Activated CD8-positive, alpha-beta T cell treated with anti-CD3 and anti-CD28 coated beads for 36 hours (primary cell): ENCODE data around the gene ETV6. TPM values are rescaled to one million over a fixed set of nuclear protein-coding genes. Genes with fewer than 3 reads are reported as not detected.

Experiments used
- ATAC-seq: fragments of 200-7000 bp; cut with Tn5 transposase; one replicate; pipeline ENCODE4 v1.10.0; 2021; ENCODE audit warnings: mild to moderate bottlenecking, moderate library complexity
- CTCF ChIA-PET: fragments of 350-600 bp; sonication (Branson Sonifier 250); formaldehyde crosslinking; loops from one replicate; lab custom pipeline; 2021; ENCODE audit warnings: antibody characterized with exemption; lab: Charles Lee
- POLR2A ChIA-PET: fragments of 350-600 bp; sonication (Branson Sonifier 250); formaldehyde crosslinking; loops from one replicate; lab custom pipeline; 2021; ENCODE audit warnings: antibody characterized with exemption; lab: Charles Lee
- DNase-seq: peaks from one replicate; pipeline ENCODE4 v3.0.0-alpha.2; 2020
- H3K27ac Mint-ChIP-seq: one replicate; pipeline ENCODE4 v1.8.0; 2021; ENCODE audit warnings: mild to moderate bottlenecking, mixed read lengths
- H3K27me3 Mint-ChIP-seq: one replicate; pipeline ENCODE4 v1.8.0; 2021; ENCODE audit warnings: mixed read lengths
- H3K36me3 Mint-ChIP-seq: one replicate; pipeline ENCODE4 v1.8.0; 2021; ENCODE audit warnings: low read depth, mixed read lengths
- H3K4me1 Mint-ChIP-seq: one replicate; pipeline ENCODE4 v1.8.0; 2021; ENCODE audit warnings: low read depth, mixed read lengths
- H3K4me3 Mint-ChIP-seq: one replicate; pipeline ENCODE4 v1.8.0; 2021; ENCODE audit warnings: mild to moderate bottlenecking, moderate library complexity, mixed read lengths
- H3K9me3 Mint-ChIP-seq: one replicate; pipeline ENCODE4 v1.8.0; 2021; ENCODE audit warnings: mixed read lengths
- intact Hi-C: fragments of 100-400 bp; cut with micrococcal nuclease; formaldehyde crosslinking; loops from one replicate; pipeline ENCODE4 v1.10.0; 2022
- total RNA-seq, 2 experiments: library from RNA; stranded (reverse); gene quantifications; one replicate each; pipeline ENCODE4 v1.2.3, GENCODE V29; 2021
- TF ChIP-seq, protein P1 (sequence below): fragments of 200-600 bp; IDR thresholded peaks from one replicate; pipeline ENCODE4 v1.8.0; 2022; ENCODE audit warnings: antibody characterized with exemption, mild to moderate bottlenecking

ETV6 gene
- total RNA-seq, 2 experiments from 2014 or later = 20.5 to 22.7 TPM

DNA sequence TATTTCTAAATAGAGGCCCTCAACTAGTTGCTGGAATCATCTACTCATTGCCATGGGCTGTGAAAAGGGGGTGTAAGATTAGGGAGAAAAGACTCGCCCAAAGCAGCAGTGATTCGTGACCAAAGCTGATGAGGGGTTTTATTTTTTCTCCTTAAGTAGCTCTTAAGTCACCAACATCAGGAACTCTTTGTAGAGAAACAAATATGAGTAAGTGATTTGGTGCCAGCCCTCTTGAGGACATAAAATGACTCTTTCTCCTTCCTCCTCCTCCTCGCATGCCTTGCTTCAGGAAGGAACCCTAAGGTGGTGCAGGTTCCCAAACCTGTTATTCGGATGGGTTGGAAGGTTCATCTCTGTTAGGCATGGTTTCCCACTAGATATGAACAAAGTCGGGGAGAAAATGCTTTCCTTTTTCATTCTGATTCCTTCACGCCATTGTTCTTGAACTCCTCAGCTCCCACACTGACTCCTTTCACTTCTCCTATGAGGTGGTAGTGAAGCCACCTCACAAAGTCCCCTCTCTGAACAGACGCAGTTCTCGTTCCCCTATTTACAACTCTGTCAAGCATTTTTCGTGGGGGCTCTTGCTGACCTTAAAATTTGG, 113.4 kb downstream of the ETV6 start:
- Mint-ChIP-seq H3K27me3 (no peaks in the 10 kb centered on the region), H3K36me3 (peaks cover 9% of the 10 kb centered on the region), H3K4me3 (no peak overlapping the region), H3K4me1 (peaks cover 81% of the 10 kb centered on the region), H3K9me3 (no peaks in the 10 kb centered on the region), H3K27ac (peak overlapping the region; percentile 39)
- CTCF ChIA-PET = interaction anchor here (0.6 to 1.8 kb wide), 9 partner anchors 10 to 270 kb away, joined by 3 to 6 read pairs (median 4); no protein-coding TSS in a partner anchor
- ATAC-seq (no peak), DNase-seq (no peak)
- TF ChIP-seq, protein P1, sequence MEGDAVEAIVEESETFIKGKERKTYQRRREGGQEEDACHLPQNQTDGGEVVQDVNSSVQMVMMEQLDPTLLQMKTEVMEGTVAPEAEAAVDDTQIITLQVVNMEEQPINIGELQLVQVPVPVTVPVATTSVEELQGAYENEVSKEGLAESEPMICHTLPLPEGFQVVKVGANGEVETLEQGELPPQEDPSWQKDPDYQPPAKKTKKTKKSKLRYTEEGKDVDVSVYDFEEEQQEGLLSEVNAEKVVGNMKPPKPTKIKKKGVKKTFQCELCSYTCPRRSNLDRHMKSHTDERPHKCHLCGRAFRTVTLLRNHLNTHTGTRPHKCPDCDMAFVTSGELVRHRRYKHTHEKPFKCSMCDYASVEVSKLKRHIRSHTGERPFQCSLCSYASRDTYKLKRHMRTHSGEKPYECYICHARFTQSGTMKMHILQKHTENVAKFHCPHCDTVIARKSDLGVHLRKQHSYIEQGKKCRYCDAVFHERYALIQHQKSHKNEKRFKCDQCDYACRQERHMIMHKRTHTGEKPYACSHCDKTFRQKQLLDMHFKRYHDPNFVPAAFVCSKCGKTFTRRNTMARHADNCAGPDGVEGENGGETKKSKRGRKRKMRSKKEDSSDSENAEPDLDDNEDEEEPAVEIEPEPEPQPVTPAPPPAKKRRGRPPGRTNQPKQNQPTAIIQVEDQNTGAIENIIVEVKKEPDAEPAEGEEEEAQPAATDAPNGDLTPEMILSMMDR = no peak
- intact Hi-C loops = no loop called here
- POLR2A ChIA-PET = interaction anchor here (0.6 to 1.4 kb wide), 8 partner anchors 26 to 258 kb away, joined by 3 to 5 read pairs (median 4); no protein-coding TSS in a partner anchor

DNA sequence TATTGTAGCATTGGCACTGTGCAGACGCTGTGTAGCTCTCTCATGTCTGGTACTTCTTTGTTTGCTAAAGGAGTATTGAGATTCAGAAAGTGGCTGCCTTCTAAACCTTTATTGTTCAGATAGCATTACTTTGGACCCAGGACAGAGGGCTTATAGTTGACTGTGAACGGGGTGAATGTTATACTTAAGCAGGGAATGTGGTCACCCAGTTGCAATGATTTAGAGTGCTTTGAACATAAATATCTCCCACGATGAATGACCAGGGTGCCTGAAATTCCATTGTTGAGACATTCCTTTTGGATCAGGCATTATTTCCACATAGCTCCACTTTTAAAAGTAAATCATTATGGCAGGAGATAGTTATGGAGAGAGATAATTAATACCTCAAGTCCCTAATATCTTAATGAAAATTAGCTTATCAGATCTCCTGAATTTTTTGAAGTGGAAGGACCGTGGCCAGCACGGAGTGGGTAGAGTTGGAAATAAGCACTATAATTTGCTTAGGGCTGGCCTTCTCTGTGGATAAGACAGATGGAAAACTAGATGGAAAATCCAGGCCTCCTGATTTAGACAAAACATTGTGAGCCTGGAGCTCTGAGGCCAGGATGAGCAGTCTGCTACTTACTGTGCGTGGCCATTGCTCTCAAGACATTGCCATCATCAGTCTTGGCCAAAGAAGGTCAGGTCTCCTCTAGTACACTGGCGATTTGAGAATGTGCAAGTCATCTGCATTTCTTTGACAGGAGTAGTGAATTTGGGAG, 114.5 kb downstream of the ETV6 start:
- TF ChIP-seq, protein P1 = no peak
- intact Hi-C loops = no loop called here
- ChIA-PET CTCF (interaction anchor here (1.0 to 1.8 kb wide), 6 partner anchors 10 to 269 kb away, joined by 3 to 6 read pairs (median 4); no protein-coding TSS in a partner anchor), POLR2A (interaction anchor here (0.8 to 1.4 kb wide), 5 partner anchors 27 to 111 kb away, joined by 3 to 5 read pairs (median 4); no protein-coding TSS in a partner anchor)
- ATAC-seq (no peak), DNase-seq (no peak)
- peaks cover 9% of the 10 kb centered on the region for H3K36me3 Mint-ChIP-seq
- no peak overlapping the region for H3K27ac Mint-ChIP-seq
- H3K27me3 Mint-ChIP-seq = no peaks in the 10 kb centered on the region
- H3K4me1 Mint-ChIP-seq = peaks cover 83% of the 10 kb centered on the region
- H3K4me3 Mint-ChIP-seq = no peak overlapping the region
- no peaks in the 10 kb centered on the region for H3K9me3 Mint-ChIP-seq

DNA sequence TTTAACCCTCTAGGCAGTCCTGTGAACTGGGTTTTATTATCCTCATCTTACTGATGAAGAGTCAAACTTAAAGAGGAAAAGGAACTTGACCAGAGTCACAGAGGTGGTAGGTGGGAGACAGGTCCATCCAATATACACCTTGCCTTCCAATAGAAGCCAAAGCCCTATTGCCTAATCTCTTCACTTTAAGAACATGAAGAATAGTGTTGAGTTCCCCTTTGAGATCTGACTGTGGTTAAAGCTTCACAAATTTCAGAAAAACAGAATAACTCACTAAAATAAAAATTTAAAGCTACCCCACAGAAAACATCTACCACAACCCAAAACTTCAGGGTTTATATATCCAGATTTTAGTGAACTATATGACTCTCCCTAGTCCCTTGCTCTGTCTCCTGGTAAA, 115.4 kb downstream of the ETV6 start:
- Mint-ChIP-seq H3K27ac (peak overlapping the region; percentile 85), H3K9me3 (no peaks in the 10 kb centered on the region), H3K27me3 (no peaks in the 10 kb centered on the region), H3K36me3 (peaks cover 5% of the 10 kb centered on the region), H3K4me3 (no peak overlapping the region), H3K4me1 (peaks cover 86% of the 10 kb centered on the region)
- ATAC-seq = no peak
- intact Hi-C loops = loop anchor here (5.0 kb wide), 3 partner anchors 33 to 242 kb away; no protein-coding TSS in a partner anchor
- POLR2A ChIA-PET = interaction anchor here (1.8 to 2.0 kb wide), 3 partner anchors 37 to 250 kb away, joined by 4 to 7 read pairs (median 5); no protein-coding TSS in a partner anchor
- TF ChIP-seq, protein P1 = no peak
- CTCF ChIA-PET = interaction anchor here (1.0 to 1.8 kb wide), 6 partner anchors 9 to 268 kb away, joined by 3 to 5 read pairs (median 4); no protein-coding TSS in a partner anchor
- DNase-seq = no peak

DNA sequence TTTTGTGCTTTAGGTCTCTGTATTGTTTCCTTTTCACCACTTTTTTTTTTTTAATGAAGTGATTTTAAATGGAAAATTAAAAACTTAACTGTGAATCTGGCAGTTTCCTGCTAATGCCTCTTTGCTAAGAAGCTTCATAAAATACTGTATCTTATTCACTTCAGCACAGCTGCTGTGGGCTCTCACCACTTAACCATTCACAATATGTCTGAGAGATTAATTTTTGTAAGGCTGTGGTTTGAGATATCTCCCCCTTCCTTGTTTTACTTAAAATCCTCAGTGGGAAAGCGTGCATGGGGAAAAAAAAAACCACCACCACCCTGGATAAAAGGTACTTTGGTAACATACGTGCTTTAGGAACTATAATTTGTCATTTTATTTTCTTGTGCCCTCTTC, 115.9 kb downstream of the ETV6 start:
- H3K4me1 Mint-ChIP-seq = peaks cover 88% of the 10 kb centered on the region
- ATAC-seq (peak; percentile 55), DNase-seq (peak; percentile 64)
- TF ChIP-seq, protein P1 = no peak
- no peaks in the 10 kb centered on the region for H3K27me3 Mint-ChIP-seq
- H3K4me3 Mint-ChIP-seq = peak overlapping the region; percentile 41
- intact Hi-C loops = loop anchor here (5.0 kb wide), 3 partner anchors 33 to 242 kb away; no protein-coding TSS in a partner anchor
- peaks cover 4% of the 10 kb centered on the region for H3K36me3 Mint-ChIP-seq
- H3K9me3 Mint-ChIP-seq = no peaks in the 10 kb centered on the region
- peak overlapping the region; percentile 85 for H3K27ac Mint-ChIP-seq
- ChIA-PET POLR2A (interaction anchor here (0.6 to 2.0 kb wide), 6 partner anchors 10 to 250 kb away, joined by 3 to 7 read pairs (median 4); no protein-coding TSS in a partner anchor), CTCF (interaction anchor here (1.0 to 1.7 kb wide), 6 partner anchors 16 to 562 kb away, joined by 3 to 6 read pairs (median 4); no protein-coding TSS in a partner anchor)
